Stimulated activated CD4-positive, alpha-beta T cell treated with anti-CD3 and anti-CD28 coated beads, Interleukin-4, amount 100 ng/mL, for 48 hours (primary cell): ENCODE results near the gene FRYL.

Experiments used
- DNase-seq, 2 donors: peaks; one replicate each; pipeline ENCODE4 v3.0.0-alpha.2; 2020; ENCODE audit warnings: low read depth in 2 of 2

FRYL gene

GRCh38 chr4:48558026-48558425 is 222.1 kb downstream of the FRYL start:
- no peak for DNase-seq

- DNase-seq: peak; percentile 2 to 3
Measured at GRCh38 chr4:48557478-48557877, 222.6 kb downstream of the FRYL start.

GRCh38 chr4:48556268-48556667 is 223.8 kb downstream of the FRYL start:
- no peak for DNase-seq

DNA sequence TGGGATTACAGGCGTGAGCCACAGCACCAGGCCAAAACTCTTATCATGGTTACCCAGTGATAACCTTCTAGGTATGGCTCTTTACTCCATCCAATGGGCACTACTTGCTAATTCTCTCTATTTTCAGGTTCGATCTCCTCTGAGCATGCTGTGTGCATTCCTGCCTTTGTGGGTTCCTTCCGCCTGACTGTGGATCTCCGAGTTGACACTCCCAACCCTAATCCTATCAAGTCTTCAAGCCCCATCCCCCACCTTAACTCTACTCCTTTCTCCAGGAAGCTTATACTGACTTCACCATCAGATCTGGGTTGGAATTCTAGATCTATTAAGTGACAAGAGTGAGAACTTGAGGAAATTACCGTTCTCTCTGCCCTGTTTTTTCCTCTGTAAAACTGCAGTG is 225.5 kb downstream of the FRYL start:
- DNase-seq: no peak

DNA sequence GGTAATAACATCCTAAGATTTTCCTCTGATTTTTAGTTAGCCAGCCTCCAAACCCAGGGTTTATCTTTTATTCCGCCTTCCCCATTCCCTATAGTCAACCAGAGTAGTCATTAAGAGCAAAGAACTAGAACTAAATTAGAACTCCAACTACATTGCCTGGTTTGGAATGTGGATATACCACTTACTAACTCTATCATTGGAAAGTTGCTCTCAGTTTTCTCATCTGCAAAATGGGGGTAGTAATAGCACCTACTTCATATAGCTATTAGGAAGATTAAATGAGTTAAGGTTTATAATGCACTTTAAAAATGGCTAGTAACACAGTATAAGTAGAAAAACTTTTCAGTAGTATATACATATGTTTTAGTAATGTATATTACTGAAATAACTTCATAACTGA is 226.4 kb downstream of the FRYL start:
- DNase-seq: no peak

DNA sequence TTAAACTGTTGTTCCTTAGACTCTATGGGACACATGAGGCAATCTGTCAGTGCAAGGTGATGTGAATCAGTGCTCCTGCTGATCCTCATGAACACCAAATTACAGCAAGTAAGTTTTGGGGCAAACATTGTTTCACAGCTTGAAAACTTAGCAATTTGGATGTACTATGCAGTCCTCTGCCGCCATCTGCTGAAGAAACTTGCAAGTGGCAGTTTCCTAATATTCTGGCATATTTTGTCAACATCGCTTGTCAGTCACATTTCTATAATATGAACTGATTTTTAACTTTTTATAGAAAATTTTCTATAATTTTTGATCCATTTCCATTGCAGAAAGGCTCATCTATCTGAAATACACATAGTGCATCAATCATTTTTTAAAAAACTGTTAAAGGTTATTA is 233.7 kb downstream of the FRYL start:
- peak; percentile 3 to 4 for DNase-seq

DNA sequence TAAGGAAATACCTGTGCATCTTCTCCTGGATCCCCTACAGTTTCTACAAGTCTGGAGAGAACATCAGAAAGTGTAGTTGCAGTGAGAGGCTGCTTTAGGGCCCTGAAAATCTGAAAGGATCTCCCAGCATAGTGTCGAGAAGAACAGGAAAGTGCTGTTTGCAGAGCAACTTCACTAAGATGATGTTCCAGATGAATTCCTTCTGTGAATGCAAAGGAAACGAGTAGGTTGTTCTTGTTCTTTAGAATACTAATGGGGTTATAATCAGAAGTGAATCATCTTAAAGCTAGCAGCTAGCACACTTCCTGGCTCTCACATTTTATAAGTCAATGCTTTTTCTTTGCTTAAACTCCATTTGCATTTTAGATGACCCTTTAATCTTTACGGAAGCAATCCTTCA is 236.3 kb downstream of the FRYL start:
- no peak for DNase-seq

GRCh38 chr4:48542888-48543287 is 237.2 kb downstream of the FRYL start:
- DNase-seq: no peak

DNA sequence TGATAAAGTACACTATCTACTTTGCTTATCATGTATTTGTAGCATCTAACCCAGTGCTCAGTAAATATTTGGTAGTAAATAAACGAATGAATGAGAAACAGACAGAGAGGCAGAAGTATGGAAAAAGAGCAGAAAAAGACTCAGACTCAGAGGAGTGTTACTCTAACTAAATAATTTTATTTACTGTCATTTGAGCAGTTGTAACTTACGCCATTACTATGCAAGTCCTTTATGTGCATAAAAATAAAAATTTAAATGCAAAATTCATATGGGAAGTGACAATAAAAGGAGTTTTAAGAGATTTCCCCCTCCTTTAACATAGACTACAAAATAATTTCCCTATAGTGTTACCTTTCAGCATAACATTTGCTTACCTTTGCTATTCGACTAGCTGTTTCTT is 240.5 kb downstream of the FRYL start:
- DNase-seq: no peak

- DNase-seq: no peak
Measured at GRCh38 chr4:48538358-48538757, 241.7 kb downstream of the FRYL start.

DNA sequence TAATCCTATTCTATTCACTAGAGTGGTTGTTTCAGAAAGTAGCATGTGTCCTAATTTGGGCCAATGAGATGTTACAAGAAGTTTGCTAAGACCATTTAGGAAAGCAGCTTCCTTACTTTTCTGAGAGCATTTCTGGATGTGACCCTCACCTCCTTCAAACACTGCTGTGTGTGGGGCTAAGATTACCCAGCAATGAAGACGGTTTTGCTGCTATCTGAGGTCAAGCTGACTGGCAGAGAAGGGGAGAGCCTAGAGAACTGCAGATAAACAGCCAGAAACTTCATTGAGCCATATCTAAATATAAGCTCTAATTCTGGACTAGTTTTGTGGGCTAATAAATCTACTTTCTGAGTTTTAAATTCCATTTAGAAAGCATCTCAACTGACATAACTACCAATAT is 253.7 kb downstream of the FRYL start:
- no peak for DNase-seq

DNA sequence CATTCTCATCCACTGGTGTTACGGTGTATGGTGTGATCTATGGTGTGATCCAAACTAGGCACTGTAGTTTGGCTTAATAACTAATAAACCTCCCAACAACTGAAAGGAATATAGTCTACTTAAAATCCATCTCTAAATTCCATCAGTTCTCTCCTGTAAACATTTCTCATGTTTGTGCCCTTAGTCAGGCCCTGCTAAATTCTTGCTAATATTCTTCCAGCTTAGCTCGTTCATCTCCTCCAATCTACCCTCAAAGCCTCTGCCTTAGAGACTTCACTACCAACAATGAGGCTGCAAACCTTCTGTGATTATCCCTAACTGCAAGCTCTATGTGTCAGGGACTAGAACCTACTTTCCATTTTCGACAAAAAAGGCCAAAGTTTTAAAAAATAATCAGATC is 261.9 kb downstream of the FRYL start:
- DNase-seq: no peak

DNA sequence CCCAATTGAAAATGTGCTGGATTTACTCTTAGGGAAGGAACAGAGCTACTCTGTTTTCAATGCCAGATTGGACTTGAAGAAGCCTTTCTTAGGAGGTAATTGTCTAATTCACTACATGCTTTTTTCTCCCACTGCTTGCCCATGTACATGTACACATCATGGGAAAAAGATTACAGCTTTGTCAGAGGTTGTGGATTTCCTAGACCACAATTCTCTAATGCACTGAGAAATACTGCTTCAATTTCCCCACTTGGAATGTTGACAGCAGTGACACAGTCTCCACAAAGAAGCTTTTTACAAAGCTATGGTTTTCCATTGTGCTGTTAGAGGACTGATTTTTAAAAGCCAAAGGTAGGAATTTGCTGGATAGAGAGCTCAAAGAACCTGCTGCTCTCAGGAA is 270.5 kb downstream of the FRYL start:
- no peak for DNase-seq

GRCh38 chr4:48506716-48507115 is 273.4 kb downstream of the FRYL start:
- no peak for DNase-seq

DNA sequence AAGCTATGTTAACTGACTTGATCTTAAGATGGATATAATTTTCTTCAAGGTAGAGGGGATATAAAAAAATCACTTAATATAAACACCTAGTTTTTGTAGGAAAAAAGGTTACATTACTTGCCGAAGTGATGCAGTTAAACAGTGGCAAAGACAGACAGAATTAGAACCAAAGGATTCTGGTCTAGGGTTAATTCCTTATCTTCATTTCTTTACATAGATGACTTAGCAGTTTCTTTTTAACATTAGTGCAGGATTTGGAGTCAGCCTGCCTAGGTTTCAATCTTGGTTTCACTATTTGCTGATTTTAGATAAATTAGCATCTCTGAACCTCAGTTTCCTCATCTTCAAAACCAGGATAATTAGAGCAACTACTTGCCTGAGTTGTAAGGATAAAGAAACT is 275.7 kb downstream of the FRYL start:
- DNase-seq: no peak

- DNase-seq: no peak
Measured at GRCh38 chr4:48504026-48504330, 276.1 kb downstream of the FRYL start.

DNA sequence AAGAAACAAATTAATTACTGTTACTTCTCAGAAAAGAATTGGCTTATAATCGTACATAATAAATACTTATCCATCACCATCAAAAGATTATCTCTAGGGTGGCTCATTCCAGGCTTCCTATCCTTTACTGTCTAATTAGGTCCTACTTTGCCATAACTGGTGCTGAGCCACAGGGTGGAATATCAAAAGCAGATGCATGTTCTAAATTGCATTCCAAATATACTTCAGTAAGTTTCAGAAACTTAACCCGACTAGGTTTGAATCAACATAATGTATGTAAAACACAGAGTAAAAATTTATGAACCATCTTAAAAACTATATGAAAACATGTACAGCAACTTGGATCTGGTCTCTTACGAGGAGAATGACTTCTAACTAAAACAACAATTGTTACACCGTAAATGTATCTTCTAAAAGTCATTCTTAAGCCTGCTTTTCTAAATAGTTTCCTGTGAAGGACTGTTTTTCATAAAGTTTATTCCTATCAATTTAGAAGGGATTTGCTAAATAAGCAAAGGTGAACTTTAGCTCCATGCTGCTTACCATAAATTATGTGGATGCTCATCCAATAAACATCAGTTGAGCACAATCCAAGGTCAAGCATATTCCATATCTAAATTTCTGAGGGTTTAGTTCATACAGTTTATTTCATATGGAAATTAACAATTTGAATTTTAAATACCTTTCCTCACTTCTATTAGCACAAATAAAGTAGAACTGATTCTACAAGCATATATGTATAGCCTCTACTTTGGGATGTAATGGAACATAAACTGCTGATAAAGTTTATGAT is 276.6 kb downstream of the FRYL start:
- DNase-seq: no peak

DNA sequence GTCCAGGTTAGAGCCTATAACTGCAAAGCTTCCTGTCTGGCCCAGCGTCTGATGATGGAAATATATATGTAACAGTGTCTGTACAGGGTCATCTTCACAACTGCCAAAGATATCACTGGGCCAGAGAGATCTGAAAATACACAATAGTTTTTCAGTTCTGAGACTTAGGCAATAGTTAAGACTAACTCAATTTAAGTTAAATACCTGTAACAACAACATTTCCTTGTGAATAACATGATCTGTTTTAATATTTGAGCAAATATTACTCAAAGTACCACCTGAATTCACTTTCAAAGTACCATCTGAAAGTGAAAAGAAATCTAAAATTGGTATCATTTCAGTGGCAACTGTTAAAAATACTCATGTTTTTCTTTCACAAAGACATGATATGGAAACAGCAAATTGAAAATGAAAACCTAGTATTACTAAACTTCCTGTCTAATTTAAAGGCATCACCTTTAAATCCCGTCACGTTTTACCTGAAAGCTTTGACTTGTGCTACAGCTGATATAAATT is 280.5 kb downstream of the FRYL start:
- DNase-seq: no peak

DNA sequence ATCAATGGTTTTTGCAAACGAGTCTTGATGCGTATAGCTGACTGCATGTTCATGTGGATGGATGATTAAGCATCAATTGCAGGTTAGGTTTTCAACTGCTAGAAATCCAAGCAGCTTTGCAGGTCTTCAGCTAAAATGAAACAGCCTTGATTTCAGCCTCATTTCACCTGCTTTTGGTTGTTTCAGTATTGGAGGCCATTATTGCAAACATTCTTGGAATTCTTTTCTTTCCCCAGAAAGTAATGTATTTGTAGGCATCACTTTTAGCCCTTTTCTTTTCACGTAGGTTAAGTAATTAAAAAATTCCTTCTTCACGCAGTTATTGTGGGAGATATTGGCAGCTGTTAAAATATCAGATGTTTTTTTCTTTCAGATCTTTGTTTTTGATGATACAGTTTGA is 281.2 kb downstream of the FRYL start:
- no peak for DNase-seq

DNA sequence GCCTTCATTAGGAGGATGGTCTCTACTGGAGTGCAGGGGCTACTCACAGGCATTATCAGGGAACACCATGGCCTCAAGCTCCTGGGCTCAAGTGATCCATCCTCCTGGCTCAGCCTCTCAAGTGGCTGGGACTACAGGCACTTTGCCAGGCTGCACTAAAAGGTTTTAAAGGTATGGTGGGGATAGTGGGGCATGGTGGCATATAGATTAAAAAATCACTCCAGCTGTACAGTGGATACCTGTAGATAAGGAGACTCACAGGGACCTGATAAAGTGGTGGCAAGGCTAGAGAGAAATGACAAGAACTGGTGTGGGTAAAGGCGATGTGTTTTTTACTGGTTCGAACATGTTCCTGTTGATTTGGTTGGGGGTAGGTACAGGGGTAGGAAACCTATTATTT is 284.1 kb downstream of the FRYL start:
- DNase-seq: no peak

DNA sequence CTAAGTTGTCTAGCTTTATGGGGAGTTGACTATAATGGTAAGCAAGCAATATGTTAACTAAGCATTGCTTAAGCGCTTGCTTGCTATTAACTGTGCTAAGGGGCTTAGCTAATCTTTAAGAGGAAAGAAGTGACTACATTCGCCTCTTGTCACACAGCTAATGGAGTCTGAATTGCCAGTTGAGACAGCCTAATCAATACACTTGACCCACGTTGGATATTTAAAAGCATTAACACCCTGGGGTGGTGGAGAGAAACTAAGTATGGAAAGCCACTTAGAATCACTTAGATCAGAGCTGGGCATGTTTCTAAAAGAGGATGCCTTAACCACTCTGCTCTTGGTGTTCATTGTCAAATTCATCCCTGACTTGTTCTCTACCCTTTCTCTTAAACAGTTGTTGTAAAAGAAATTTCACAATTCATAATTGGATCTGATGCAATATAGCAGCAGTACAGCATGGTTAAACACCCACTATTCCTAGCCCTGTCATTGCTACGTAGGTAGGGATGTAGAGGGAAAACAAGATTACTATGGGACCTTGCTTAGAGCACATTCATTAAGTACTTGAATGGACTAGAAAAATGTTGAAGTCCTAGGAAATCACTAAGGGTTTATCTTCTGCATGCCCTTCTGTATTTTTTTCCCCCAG is 286.5 kb downstream of the FRYL start:
- DNase-seq: no peak

GRCh38 chr4:48491514-48492176 is 288.4 kb downstream of the FRYL start:
- DNase-seq: no peak
